ENCODE results near the gene DCD.
"Not testable (repeated sequence)": the region's sequence is repeated elsewhere in the genome, so short reads cannot be mapped to it uniquely, and the experiment has no call there.

The DCD gene

DNA sequence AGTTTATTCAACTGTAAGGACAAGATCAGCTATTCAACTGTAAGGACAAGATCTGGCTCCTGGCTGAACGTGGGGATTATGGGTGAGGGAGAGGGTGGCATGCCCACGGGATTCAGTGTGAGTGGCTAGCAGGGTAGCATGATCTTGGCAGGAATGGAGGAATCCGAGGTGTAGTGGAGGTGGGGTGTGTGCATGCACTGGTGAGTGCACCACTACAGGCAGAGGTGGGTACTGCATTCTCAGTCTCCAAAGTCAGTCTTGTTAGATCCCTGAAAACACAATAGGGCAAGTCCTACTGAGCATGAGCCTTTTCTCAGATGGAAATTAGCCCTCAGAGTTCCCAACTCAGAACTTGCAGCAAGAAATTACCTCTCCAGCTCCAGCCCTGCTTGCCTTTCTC is 32.2 kb upstream of the DCD start:
- H3K9me3 ChIP-seq (ENCODE audit: control insufficient read depth, low read length) = no peaks in the 10 kb centered on the region
- H3K27me3 ChIP-seq (ENCODE audit: control insufficient read depth, insufficient read depth, low read length) = no peaks in the 10 kb centered on the region
- H2AFZ ChIP-seq = no peak overlapping the region
- no peaks in the 10 kb centered on the region for H3K79me2 ChIP-seq
- no peak overlapping the region for H3K4me3 ChIP-seq (ENCODE audit: low read depth, low read length)
- TF ChIP-seq CTCF (IDR thresholded peaks at IDR 0.05) = peak; percentile 53
- no peak overlapping the region for H3K27ac ChIP-seq
- no peak overlapping the region for H3K4me2 ChIP-seq (ENCODE audit: low read length)
- no peaks in the 10 kb centered on the region for H3K36me3 ChIP-seq (ENCODE audit: control insufficient read depth, insufficient read depth, low read length)
- H3K9ac ChIP-seq = no peak overlapping the region
- no peaks in the 10 kb centered on the region for H3K4me1 ChIP-seq

DNA sequence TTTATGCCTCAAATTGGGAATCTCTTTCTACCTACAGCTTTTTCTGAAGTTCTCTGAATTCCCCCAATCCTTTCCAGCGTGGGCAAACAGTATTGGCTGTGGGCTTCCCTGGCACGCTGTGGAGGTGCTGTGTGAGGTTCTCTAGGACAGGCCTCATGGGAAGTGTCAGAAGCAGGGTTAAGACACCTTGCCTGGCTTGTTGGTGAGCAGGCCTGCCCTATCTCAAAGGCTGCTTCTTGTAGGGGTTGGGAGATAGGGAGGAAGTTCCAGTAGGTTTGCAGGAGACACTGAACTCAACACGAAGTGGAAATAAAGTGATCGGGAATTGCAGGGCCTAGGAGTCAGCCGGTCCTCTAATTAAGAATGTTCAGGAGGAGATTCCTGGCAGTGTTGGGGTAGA is 30.0 kb upstream of the DCD start:
- Histone ChIP-seq H3K9me3 (ENCODE audit: control insufficient read depth, low read length) (no peaks in the 10 kb centered on the region), H3K27ac (no peak overlapping the region), H3K36me3 (ENCODE audit: control insufficient read depth, insufficient read depth, low read length) (no peaks in the 10 kb centered on the region), H2AFZ (no peak overlapping the region), H3K4me3 (ENCODE audit: low read depth, low read length) (no peak overlapping the region), H3K9ac (no peak overlapping the region), H3K27me3 (ENCODE audit: control insufficient read depth, insufficient read depth, low read length) (no peaks in the 10 kb centered on the region), H3K79me2 (no peaks in the 10 kb centered on the region), H3K4me2 (ENCODE audit: low read length) (no peak overlapping the region), H3K4me1 (no peaks in the 10 kb centered on the region)
- TF ChIP-seq CTCF (IDR thresholded peaks at IDR 0.05) = no peak

DNA sequence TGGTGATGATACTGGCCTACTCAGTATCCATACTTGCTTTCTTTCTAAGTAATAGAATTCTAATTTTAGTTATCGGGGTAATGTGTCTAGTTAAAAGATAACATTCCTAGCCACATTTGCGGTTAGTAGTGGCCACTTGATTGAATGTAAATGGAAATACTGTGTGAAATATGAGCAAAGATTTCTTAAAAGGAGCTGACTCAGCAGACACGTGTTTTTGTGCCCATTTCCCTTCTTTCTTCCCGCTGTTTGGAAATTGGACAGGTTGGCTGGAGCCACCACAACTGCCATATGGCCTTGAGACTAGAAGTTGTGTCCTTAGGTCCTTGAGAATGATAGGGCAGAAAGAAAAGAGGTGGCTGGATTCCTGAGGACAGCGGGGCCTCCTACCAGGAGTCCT is 19.8 kb upstream of the DCD start:
- no peak for TF ChIP-seq CTCF (IDR thresholded peaks at IDR 0.05)
- no peak overlapping the region for H3K4me3 ChIP-seq (ENCODE audit: low read depth, low read length)
- no peak overlapping the region for H3K4me2 ChIP-seq (ENCODE audit: low read length)
- no peaks in the 10 kb centered on the region for H3K9me3 ChIP-seq (ENCODE audit: control insufficient read depth, low read length)
- H3K4me1 ChIP-seq = no peaks in the 10 kb centered on the region
- H3K9ac ChIP-seq = no peak overlapping the region
- H3K27me3 ChIP-seq (ENCODE audit: control insufficient read depth, insufficient read depth, low read length) = no peaks in the 10 kb centered on the region
- H3K36me3 ChIP-seq (ENCODE audit: control insufficient read depth, insufficient read depth, low read length) = no peaks in the 10 kb centered on the region
- no peak overlapping the region for H3K27ac ChIP-seq
- no peak overlapping the region for H2AFZ ChIP-seq
- no peaks in the 10 kb centered on the region for H3K79me2 ChIP-seq

- no peak overlapping the region for H3K9ac ChIP-seq
- H3K36me3 ChIP-seq (ENCODE audit: control insufficient read depth, insufficient read depth, low read length) = no peaks in the 10 kb centered on the region
- no peaks in the 10 kb centered on the region for H3K9me3 ChIP-seq (ENCODE audit: control insufficient read depth, low read length)
- H3K4me3 ChIP-seq (ENCODE audit: low read depth, low read length) = no peak overlapping the region
- no peaks in the 10 kb centered on the region for H3K4me1 ChIP-seq
- H3K4me2 ChIP-seq (ENCODE audit: low read length) = no peak overlapping the region
- H3K27me3 ChIP-seq (ENCODE audit: control insufficient read depth, insufficient read depth, low read length) = no peaks in the 10 kb centered on the region
- H2AFZ ChIP-seq = no peak overlapping the region
- TF ChIP-seq CTCF (IDR thresholded peaks at IDR 0.05) = no peak
- no peak overlapping the region for H3K27ac ChIP-seq
- no peaks in the 10 kb centered on the region for H3K79me2 ChIP-seq
These were observed 17.8 kb upstream of the DCD start for GRCh38 chr12:54666008-54666407.

GRCh38 chr12:54665022-54665635 is 17.0 kb upstream of the DCD start:
- H2AFZ ChIP-seq; H3K9ac ChIP-seq; H3K27me3 ChIP-seq (ENCODE audit: control insufficient read depth, insufficient read depth, low read length); H3K9me3 ChIP-seq (ENCODE audit: control insufficient read depth, low read length); H3K4me3 ChIP-seq (ENCODE audit: low read depth, low read length); H3K27ac ChIP-seq; H3K4me2 ChIP-seq (ENCODE audit: low read length); H3K4me1 ChIP-seq; H3K36me3 ChIP-seq (ENCODE audit: control insufficient read depth, insufficient read depth, low read length); H3K79me2 ChIP-seq: not testable (repeated sequence)
